Globus pallidus (tissue), 1 donor: Measurements from ENCODE around the gene RPS8.
"Not testable (repeated sequence)": the region's sequence is repeated elsewhere in the genome, so short reads cannot be mapped to it uniquely, and the experiment has no call there.

ENCODE experiments used
- DNase-seq: peaks from one replicate; pipeline ENCODE4 v3.0.0-alpha.2; 2015; ENCODE audit warnings: low spot score

The RPS8 gene

GRCh38 chr1:44775078-44775929, at the start of gene RPS8:
Gene RPS8 (plus strand): TSS chr1:44775540. CDS start chr1:44775597, 57 bp downstream.
- DNase-seq: peak; percentile 92

GRCh38 chr1:44730741-44731512, 44.4 kb upstream of the RPS8 start, which contains the start of gene RNU5D-1:
Gene RNU5D-1 (minus strand): TSS chr1:44731170.
- DNase-seq: peak; percentile 95

GRCh38 chr1:44733365-44733764, 42.0 kb upstream of the RPS8 start:
- DNase-seq: no peak

- no peak for DNase-seq
Observed at GRCh38 chr1:44733784-44734183, 41.6 kb upstream of the RPS8 start.

- DNase-seq: no peak
Observed at GRCh38 chr1:44735992-44736391, 39.3 kb upstream of the RPS8 start.

GRCh38 chr1:44738953-44739306, 36.4 kb upstream of the RPS8 start:
- DNase-seq: not testable (repeated sequence)

GRCh38 chr1:44739307-44740178, 35.8 kb upstream of the RPS8 start, which contains the start of gene KIF2C:
Gene KIF2C (plus strand): TSS chr1:44739837. CDS start chr1:44739933, 96 bp downstream.
- DNase-seq: peak; percentile 97

- no peak for DNase-seq
Observed at GRCh38 chr1:44740179-44740617, 35.1 kb upstream of the RPS8 start.

- no peak for DNase-seq
Observed at GRCh38 chr1:44743211-44743610, 32.1 kb upstream of the RPS8 start.

- DNase-seq: no peak
Observed at GRCh38 chr1:44747878-44748277, 27.5 kb upstream of the RPS8 start.

GRCh38 chr1:44757420-44757819, 17.9 kb upstream of the RPS8 start:
- DNase-seq: no peak

GRCh38 chr1:44759077-44759476, 16.3 kb upstream of the RPS8 start:
- DNase-seq: no peak

- no peak for DNase-seq
Observed at GRCh38 chr1:44760876-44761275, 14.5 kb upstream of the RPS8 start.

GRCh38 chr1:44766421-44766820, 8.9 kb upstream of the RPS8 start:
- not testable (repeated sequence) for DNase-seq

GRCh38 chr1:44775930-44776729, 790 bp downstream of the RPS8 start:
- peak; percentile 26 for DNase-seq

GRCh38 chr1:44776730-44777068, 1.4 kb downstream of the RPS8 start:
- no peak for DNase-seq

GRCh38 chr1:44777547-44777946, 2.2 kb downstream of the RPS8 start:
- DNase-seq: no peak

GRCh38 chr1:44777969-44778635, 2.8 kb downstream of the RPS8 start:
- no peak for DNase-seq

- DNase-seq: no peak
Observed at GRCh38 chr1:44778705-44779576, 3.6 kb downstream of the RPS8 start.
